Measurements from ENCODE around the gene CUEDC1. TPM values are rescaled to one million over a fixed set of nuclear protein-coding genes. Genes with fewer than 3 reads are reported as not detected.

Gene CUEDC1
- total RNA-seq, 1 experiment from 2014 or later, result 0.71 TPM

DNA sequence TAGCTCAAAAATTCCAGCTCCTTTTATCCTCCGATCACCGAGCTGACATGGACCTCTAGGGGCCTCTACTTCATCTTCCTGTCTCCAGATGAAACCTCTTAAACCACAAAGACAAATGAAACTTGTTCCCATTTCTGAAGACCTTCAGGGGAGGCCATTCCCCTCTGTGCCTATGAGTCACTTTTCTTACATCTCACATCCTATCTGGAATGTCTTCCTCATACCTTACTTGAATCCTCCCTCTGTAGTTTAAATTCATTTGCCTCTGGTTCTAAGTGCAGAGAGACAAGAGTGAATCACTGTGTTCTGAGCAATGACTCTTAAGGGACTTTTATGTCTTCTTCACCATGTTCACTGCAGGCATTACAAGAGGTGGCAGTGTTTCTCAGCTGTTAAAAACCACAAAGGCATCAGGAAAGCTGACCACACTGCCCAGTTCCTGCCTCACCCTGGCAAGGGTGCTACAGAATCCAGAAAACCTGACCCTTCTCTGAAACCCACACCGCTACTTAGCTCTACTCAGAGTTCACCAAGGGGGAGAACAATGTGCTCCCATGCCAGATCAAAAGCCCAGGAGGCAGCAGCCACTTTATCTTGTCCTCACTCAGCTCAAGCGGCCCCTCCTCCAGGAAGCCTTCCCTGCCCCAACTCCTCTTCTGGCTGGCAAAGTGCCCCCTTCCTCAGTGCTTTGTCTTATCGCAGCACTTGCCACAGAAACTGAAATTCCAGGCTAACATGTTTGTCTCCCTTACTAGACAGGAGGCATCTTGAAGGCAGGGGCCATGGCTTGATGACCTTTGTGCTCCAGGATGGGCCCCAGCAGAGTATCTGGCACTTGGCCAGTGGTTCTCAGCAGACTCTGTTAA is 6.4 kb downstream of the CUEDC1 start:
- Histone ChIP-seq H3K4me2 (ENCODE audit: low read depth, low read length, poor library complexity, severe bottlenecking) (peak overlapping the region; percentile 76), H3K79me2 (ENCODE audit: low read length) (no peaks in the 10 kb centered on the region), H3K36me3 (ENCODE audit: insufficient read depth, low read length) (no peaks in the 10 kb centered on the region), H4K20me1 (ENCODE audit: insufficient read depth, low read depth, low read length) (no peaks in the 10 kb centered on the region), H3K4me3 (ENCODE audit: low read length) (no peak overlapping the region), H3K9me3 (ENCODE audit: low read length) (no peaks in the 10 kb centered on the region), H2AFZ (ENCODE audit: low read length) (peak overlapping the region; percentile 19; the same call in 1 of the 2 replicates), H3K4me1 (ENCODE audit: low read length) (peaks cover 62% of the 10 kb centered on the region), H3K27me3 (ENCODE audit: low read length) (no peaks in the 10 kb centered on the region), H3K27ac (ENCODE audit: low read length) (no peak overlapping the region), H3K9me2 (replicated peaks; ENCODE audit: insufficient read depth, low read length) (no peaks in the 10 kb centered on the region), H3K9ac (ENCODE audit: low read length) (0 out of 2 replicates have a peak overlapping the region, but pooled peaks have one; percentile 2)
- DNase-seq, result no peak

DNA sequence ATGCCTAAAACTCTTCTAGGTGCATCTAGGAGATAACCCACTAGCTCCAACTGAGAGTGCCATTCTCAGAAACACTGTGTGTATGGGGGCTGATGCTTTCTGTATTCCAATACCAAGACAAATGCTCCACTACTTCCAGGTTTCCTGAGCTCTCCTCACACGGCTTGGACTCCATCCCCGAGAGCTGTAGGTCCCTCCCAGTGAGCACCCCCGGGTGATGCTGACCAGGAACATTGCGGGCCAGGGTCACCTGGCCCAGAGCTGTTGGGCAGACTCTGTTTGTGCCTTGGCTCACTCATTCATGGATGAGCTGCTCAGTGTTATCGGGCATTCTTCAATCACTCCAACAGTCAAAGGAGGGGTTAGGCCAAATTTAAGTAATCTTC is 7.0 kb downstream of the CUEDC1 start:
- H4K20me1 ChIP-seq (ENCODE audit: insufficient read depth, low read depth, low read length), result no peaks in the 10 kb centered on the region
- H3K4me1 ChIP-seq (ENCODE audit: low read length), result peaks cover 65% of the 10 kb centered on the region
- no peaks in the 10 kb centered on the region for H3K9me2 ChIP-seq (replicated peaks; ENCODE audit: insufficient read depth, low read length)
- peak overlapping the region; percentile 19; the same call in 1 of the 2 replicates for H2AFZ ChIP-seq (ENCODE audit: low read length)
- H3K4me2 ChIP-seq (ENCODE audit: low read depth, low read length, poor library complexity, severe bottlenecking), result peak overlapping the region; percentile 76
- peak overlapping the region; percentile 75; the same call in 1 of the 2 replicates for H3K27ac ChIP-seq (ENCODE audit: low read length)
- no peaks in the 10 kb centered on the region for H3K9me3 ChIP-seq (ENCODE audit: low read length)
- no peaks in the 10 kb centered on the region for H3K79me2 ChIP-seq (ENCODE audit: low read length)
- no peak overlapping the region for H3K4me3 ChIP-seq (ENCODE audit: low read length)
- H3K9ac ChIP-seq (ENCODE audit: low read length), result 0 out of 2 replicates have a peak overlapping the region, but pooled peaks have one; percentile 2
- DNase-seq, result no peak
- no peaks in the 10 kb centered on the region for H3K27me3 ChIP-seq (ENCODE audit: low read length)
- H3K36me3 ChIP-seq (ENCODE audit: insufficient read depth, low read length), result no peaks in the 10 kb centered on the region

DNA sequence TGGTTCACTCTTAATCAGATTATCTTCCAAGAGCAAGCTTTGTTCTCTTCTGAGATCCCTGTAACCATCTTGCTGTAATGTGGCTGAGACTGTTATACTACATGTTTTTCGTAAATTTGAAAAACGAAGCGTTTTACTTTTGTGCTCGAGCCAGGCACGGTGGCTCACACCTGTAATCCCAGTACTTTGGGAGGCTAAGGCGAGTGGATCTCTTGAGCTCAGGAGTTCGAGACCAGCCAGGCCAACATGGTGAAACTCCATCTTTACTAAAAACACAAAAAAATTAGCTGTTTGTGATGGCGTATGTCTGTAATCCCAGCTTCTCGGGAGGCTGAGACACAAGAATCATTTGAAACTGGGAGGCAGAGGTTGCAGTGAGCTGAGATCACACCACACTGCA is 7.8 kb downstream of the CUEDC1 start:
- Histone ChIP-seq H3K9me3 (ENCODE audit: low read length) (no peaks in the 10 kb centered on the region), H3K9me2 (replicated peaks; ENCODE audit: insufficient read depth, low read length) (no peaks in the 10 kb centered on the region), H3K36me3 (ENCODE audit: insufficient read depth, low read length) (no peaks in the 10 kb centered on the region), H3K4me2 (ENCODE audit: low read depth, low read length, poor library complexity, severe bottlenecking) (peak overlapping the region; percentile 76), H3K27ac (ENCODE audit: low read length) (peak overlapping the region; percentile 75), H4K20me1 (ENCODE audit: insufficient read depth, low read depth, low read length) (no peaks in the 10 kb centered on the region), H3K9ac (ENCODE audit: low read length) (peak overlapping the region; percentile 56), H3K79me2 (ENCODE audit: low read length) (no peaks in the 10 kb centered on the region), H3K27me3 (ENCODE audit: low read length) (no peaks in the 10 kb centered on the region), H3K4me3 (ENCODE audit: low read length) (peak overlapping the region; percentile 65), H3K4me1 (ENCODE audit: low read length) (peaks cover 66% of the 10 kb centered on the region), H2AFZ (ENCODE audit: low read length) (peak overlapping the region; percentile 87)
- no peak for DNase-seq

DNA sequence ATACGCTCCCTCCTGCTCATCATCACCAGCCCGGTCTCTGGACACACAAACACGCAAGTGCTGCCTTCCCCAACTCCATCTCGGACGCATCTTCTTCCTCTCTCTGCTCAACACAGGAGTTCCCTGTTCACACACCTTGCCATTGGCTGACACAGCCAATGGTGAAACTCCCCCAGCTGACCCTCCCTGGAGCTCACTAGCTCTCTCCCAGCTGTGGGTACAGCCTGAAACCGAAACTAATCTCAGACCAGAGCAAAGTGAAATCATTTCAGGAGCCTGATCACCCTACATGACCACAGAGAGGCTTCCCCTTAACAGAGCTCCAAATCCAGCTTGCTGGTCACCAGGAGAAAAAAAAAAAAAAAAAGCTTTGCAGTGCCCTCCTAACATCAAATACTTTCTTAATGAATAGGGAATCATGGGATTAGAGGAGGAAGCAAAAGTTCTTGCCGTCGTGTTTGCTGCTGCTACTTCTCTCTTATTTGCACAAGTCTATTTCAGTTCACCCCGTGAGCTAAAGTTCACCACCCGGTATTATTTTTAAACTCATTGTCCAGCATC is 8.3 kb downstream of the CUEDC1 start:
- peak overlapping the region; percentile 56 for H3K9ac ChIP-seq (ENCODE audit: low read length)
- peak; percentile 80 for DNase-seq
- H3K4me3 ChIP-seq (ENCODE audit: low read length), result peak overlapping the region; percentile 65
- no peaks in the 10 kb centered on the region for H3K79me2 ChIP-seq (ENCODE audit: low read length)
- no peaks in the 10 kb centered on the region for H3K9me2 ChIP-seq (replicated peaks; ENCODE audit: insufficient read depth, low read length)
- peak overlapping the region; percentile 76 for H3K4me2 ChIP-seq (ENCODE audit: low read depth, low read length, poor library complexity, severe bottlenecking)
- H3K27me3 ChIP-seq (ENCODE audit: low read length), result no peaks in the 10 kb centered on the region
- peak overlapping the region; percentile 87 for H2AFZ ChIP-seq (ENCODE audit: low read length)
- no peaks in the 10 kb centered on the region for H3K36me3 ChIP-seq (ENCODE audit: insufficient read depth, low read length)
- no peaks in the 10 kb centered on the region for H3K9me3 ChIP-seq (ENCODE audit: low read length)
- H3K4me1 ChIP-seq (ENCODE audit: low read length), result peaks cover 67% of the 10 kb centered on the region
- H3K27ac ChIP-seq (ENCODE audit: low read length), result peak overlapping the region; percentile 75
- H4K20me1 ChIP-seq (ENCODE audit: insufficient read depth, low read depth, low read length), result no peaks in the 10 kb centered on the region

DNA sequence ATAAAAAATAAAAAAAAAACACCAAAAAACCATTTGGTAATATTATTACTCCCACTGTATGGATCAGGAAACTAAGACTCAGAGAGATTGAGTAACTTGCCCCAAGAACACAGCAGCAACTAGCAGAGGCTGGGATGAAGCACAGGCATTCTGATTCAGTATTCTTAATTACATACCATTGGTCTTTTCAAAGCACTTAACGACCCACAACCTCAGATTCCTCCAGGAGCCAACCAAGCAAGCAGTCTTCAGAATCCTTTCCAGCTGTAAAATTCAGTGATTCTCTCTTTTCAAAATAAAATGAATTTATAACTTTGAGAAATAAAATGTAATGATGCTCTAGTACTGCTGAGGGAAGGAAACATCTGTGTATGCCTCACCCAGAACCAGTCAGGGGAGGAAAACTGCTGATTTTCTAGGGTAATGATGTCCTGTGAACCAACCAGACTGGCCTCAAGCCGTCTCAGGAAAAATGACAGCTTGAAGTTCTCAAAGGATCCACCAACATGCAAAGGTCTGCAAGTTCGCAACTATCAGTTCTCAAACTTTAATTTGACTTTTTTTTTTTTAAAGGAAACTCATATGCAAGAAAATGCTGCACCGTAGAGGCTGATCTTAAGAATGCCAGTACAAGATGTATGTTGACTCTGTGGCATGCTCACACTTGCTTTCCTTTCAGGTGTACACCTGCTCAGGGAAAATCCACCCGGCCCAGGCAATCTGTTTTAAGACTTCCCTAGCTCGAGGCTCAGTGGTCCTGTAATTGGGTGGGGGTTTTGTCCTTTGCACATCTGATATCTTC is 9.0 kb downstream of the CUEDC1 start:
- Histone ChIP-seq H3K9me3 (ENCODE audit: low read length) (no peaks in the 10 kb centered on the region), H3K27ac (ENCODE audit: low read length) (peak overlapping the region; percentile 75), H3K36me3 (ENCODE audit: insufficient read depth, low read length) (no peaks in the 10 kb centered on the region), H4K20me1 (ENCODE audit: insufficient read depth, low read depth, low read length) (no peaks in the 10 kb centered on the region), H3K27me3 (ENCODE audit: low read length) (no peaks in the 10 kb centered on the region), H3K4me2 (ENCODE audit: low read depth, low read length, poor library complexity, severe bottlenecking) (peak overlapping the region; percentile 76), H3K79me2 (ENCODE audit: low read length) (no peaks in the 10 kb centered on the region), H3K9ac (ENCODE audit: low read length) (peak overlapping the region; percentile 56), H3K9me2 (replicated peaks; ENCODE audit: insufficient read depth, low read length) (no peaks in the 10 kb centered on the region), H3K4me1 (ENCODE audit: low read length) (peaks cover 67% of the 10 kb centered on the region), H2AFZ (ENCODE audit: low read length) (peak overlapping the region; percentile 87), H3K4me3 (ENCODE audit: low read length) (peak overlapping the region; percentile 65)
- peak; percentile 52 for DNase-seq

DNA sequence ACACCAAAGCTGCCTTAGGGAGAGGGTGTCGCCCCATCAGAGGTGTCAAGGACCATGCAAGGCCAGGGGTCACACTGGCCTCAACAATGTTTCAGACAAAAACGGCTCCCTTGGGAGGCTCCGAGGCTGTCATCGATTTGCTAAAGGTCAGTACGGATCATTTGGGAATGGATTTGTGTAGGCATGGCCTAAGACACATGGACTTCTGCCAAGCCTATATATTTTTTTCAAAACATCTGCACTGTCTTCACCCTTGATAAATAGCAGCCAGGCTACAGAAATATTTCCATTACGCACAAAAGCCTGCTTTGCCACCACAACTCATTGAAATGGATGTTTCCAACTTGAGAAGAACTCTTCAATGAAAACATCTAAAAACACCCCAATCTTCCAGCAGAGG is 10.3 kb downstream of the CUEDC1 start:
- Histone ChIP-seq H3K27me3 (ENCODE audit: low read length) (peaks cover 3% of the 10 kb centered on the region; the same call in 1 of the 2 replicates), H3K9ac (ENCODE audit: low read length) (no peak overlapping the region), H3K9me2 (replicated peaks; ENCODE audit: insufficient read depth, low read length) (no peaks in the 10 kb centered on the region), H3K4me2 (ENCODE audit: low read depth, low read length, poor library complexity, severe bottlenecking) (no peak overlapping the region), H4K20me1 (ENCODE audit: insufficient read depth, low read depth, low read length) (no peaks in the 10 kb centered on the region), H3K4me1 (ENCODE audit: low read length) (peaks cover 69% of the 10 kb centered on the region), H3K4me3 (ENCODE audit: low read length) (no peak overlapping the region), H3K79me2 (ENCODE audit: low read length) (no peaks in the 10 kb centered on the region), H2AFZ (ENCODE audit: low read length) (no peak overlapping the region), H3K36me3 (ENCODE audit: insufficient read depth, low read length) (no peaks in the 10 kb centered on the region), H3K27ac (ENCODE audit: low read length) (no peak overlapping the region), H3K9me3 (ENCODE audit: low read length) (peaks cover 5% of the 10 kb centered on the region; the same call in 1 of the 2 replicates)
- no peak for DNase-seq

DNA sequence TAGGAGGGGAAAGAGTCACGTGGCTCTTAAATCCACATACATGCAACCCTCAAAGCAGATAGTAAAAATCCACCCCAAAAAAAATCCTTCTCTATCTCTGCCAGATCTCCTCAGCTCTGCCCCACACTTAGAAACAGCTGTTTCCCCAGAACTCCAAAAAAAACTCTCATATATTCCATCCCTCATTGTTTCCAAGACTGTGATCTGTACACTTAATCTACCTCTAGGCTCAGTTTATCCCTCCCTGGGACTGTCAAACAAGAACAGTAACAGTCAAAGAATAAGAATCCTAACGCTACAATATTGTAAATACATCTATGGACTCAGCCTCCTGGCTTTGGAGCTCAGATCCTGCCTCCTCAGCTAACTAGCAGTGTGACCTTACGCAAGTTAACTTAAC is 11.6 kb downstream of the CUEDC1 start:
- H3K9me2 ChIP-seq (replicated peaks; ENCODE audit: insufficient read depth, low read length), result no peaks in the 10 kb centered on the region
- H3K36me3 ChIP-seq (ENCODE audit: insufficient read depth, low read length), result no peaks in the 10 kb centered on the region
- no peaks in the 10 kb centered on the region for H4K20me1 ChIP-seq (ENCODE audit: insufficient read depth, low read depth, low read length)
- no peaks in the 10 kb centered on the region for H3K79me2 ChIP-seq (ENCODE audit: low read length)
- no peak overlapping the region for H3K9ac ChIP-seq (ENCODE audit: low read length)
- H3K4me3 ChIP-seq (ENCODE audit: low read length), result no peak overlapping the region
- no peak overlapping the region for H2AFZ ChIP-seq (ENCODE audit: low read length)
- peaks cover 5% of the 10 kb centered on the region; the same call in 1 of the 2 replicates for H3K9me3 ChIP-seq (ENCODE audit: low read length)
- no peak overlapping the region for H3K4me2 ChIP-seq (ENCODE audit: low read depth, low read length, poor library complexity, severe bottlenecking)
- no peak overlapping the region for H3K27ac ChIP-seq (ENCODE audit: low read length)
- peaks cover 3% of the 10 kb centered on the region; the same call in 1 of the 2 replicates for H3K27me3 ChIP-seq (ENCODE audit: low read length)
- no peak for DNase-seq
- peaks cover 65% of the 10 kb centered on the region for H3K4me1 ChIP-seq (ENCODE audit: low read length)
